Activated T-cell treated with anti-CD3 and anti-CD28 coated beads for 48 hours (primary cell): ENCODE results near the gene DAB2.

ENCODE experiments used
- DNase-seq: peaks from one replicate; pipeline ENCODE4 v3.0.0-alpha.2; 2020; ENCODE audit warnings: low read depth

DAB2 gene

DNA sequence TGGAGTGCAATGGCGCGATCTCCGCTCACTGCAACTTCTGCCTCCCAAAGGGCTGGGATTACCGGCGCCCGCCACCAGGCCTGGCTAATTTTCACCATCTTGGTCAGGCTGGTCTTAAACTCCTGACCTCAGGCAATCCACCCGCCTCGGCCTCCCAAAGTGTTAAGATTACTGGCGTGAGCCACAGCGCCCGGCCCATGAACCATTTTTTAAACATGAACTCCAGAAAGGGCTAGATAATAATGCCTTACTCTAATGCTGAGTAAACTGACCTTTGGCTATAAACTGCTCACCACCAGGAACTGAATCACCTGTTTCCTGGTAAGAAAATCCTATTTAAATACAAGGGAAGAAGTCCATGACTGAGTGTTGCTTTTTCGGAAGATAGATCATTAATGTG, 23.2 kb upstream of the DAB2 start:
- no peak for DNase-seq

DNA sequence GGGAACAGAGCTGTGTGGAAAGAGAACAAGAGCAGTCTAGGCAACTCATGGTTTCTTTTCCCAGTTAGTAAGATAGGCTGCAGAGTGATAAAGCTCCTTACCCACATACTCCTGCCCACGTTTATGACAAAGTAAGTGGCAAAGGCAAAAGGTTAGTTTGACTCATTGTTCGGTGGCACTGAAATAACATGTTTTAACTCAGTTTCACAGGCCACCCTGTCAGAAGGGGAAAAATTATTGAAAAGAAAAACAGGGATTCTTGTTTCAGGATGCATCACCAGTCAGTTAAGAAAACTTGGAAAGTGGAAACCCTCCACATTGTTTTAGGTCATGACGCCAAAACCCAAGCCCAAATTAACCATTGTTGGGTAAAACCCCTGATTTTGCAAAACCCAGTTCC, 22.3 kb upstream of the DAB2 start:
- DNase-seq: no peak

DNA sequence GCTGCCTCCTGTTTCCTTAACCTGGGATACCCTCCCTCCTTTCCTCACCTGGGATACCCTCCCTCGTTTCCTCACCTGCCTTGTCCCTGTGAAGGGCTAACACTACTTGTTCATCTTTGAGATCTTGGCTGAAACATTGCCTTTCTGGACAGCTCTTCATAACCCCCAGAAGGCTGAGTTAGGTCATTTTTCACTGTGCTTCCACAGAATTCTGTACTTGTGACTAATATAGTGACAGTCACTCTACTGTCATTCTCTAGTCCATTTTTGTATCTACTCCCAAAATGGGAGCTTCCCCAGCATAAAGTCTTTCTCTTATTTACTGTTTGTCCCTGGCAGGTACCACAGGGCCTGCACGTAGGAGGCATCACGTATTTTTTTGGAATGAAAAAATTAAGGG, 21.5 kb upstream of the DAB2 start:
- no peak for DNase-seq

DNA sequence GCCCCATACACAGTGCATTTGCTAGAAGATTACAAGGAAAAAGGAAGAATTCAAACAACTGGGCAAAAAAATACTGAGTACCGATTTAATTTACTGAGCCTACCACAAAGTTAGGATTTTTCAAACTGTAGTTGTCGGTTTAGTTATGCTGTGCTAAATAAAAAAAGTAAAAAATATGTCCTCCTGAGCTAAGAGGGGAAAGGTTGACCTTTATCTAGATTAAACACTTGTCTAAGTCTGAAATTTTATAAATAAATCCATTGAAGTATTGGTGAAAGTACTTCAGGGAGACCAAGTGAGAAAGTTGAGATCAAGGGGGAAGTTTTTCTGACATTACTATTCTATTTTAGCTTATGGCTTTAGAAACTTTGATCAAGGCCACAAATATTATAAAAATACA, 19.1 kb upstream of the DAB2 start:
- DNase-seq: no peak

DNA sequence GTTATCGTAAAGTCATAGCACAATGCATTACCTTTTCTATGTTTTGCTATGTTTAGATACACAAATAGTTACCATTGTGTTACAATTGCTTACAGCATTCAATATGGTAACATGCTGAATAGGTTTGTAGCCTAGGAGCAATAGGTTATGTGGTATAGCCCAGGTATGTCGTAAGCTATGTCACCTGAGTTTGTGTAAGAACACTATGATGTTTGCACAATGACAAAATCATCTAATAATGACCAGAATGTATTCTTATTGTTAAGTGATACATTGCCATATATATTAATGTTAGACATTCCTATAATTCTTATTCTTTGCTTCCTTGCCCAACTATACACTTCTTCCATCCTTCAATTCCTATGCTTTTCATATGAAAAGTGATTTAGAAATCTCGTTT, 18.2 kb upstream of the DAB2 start:
- no peak for DNase-seq

DNA sequence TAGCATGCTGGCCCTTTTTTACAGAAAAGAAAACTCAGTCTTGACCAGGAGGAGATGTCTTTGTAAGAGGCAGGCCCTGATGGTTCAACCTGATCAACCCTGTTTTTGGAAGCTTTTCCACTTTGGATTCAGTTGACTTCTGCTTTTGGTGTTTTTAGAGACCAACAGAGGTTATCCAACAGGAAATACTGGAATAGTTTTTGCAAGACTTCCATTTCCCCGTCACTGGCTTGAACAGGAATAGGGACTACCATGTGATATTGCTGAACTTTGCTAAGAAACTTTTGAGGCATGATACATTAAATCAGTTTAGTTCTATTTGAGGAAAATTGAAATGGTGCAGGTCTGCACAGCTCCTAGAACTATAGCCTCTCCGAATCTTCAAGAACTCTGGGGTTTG, 17.1 kb upstream of the DAB2 start:
- DNase-seq: no peak

DNA sequence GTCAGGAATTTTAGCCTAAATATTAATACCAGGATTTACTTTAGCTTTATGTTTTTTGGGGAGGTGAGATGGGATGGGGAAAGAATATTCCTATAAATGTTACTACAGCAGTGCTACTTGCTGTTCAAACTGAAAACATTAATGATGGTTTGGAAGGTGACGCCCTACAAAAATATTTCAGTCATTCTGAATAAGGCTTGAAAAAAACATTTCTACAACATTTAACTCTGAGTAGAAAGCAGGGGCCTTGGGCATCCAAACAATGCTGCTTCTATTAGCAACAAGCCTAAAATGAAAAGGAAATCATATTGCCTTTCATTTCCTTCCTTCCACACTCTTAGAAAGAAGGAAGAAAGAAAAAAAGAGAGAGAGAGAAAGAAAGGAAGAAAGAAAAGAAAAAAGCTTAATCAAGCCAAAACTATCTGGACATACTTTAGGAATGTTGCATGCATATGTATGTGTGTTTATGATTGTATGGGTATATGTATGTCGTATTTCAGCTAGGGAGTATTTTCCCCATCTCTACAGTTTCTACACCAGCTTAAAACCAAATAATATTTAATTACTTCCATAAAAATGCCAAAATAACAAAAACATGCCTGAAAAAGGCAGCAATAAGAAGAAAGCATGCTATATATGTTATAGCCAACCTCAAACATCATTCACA, 16.3 kb upstream of the DAB2 start:
- DNase-seq: no peak

DNA sequence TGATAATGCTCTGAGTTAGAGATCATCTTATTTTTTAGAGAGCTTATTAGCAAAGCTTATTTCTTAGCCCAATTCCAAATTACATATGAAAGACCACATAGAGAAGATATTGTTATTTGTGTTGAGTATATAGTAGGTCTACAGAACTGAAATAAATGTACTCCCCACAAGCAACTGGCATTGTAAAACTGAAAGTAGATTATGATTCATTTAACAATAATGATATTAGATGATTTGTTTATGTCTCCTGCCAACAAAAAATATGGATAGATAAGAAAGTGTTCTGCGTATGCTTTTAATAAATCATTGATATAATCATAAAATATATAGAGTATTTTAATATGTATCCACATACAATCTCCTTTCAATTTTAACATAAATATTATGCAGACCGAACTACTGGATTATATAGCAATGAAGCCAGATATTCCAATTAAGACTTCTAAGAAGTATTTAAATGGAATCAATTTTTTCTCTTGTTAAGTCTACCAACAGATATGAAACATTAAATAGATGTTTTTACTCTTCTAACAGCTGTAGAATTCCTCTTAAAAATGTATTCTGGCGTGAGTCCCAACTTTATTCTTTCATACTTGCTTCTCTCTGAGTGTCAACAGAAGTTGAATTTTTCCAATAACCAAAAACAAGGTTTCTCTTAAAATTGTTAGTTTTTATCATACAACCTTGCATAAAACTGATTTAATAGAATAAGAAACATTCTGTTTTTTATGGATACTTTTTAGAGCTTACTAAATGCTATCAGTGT, 15.6 kb upstream of the DAB2 start:
- DNase-seq: no peak

DNA sequence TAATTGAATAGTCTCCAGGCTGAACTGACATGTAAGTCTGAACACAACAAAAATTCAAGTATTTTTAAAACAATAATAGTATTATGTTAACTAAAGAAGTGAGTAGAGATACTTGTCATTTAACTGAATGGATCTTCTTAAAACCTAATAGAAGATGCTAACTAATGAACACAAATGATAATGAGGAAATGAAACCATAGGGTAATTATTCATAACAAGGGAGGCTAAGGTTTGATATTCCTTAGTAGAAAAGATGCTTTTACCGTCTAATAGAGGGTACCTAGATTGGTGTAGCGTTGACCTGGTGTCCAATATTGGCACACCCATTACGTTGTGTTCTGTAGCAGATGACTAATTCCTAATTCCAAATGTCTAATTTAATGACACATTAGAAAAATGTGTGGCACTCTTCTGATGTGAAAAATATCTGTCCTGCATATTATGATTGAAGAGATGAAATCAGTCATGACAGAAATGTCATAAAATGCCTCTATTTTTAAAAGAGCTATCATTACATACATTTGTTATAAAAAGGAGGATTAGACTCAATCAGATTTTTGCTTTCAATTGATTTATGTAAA, 14.9 kb upstream of the DAB2 start:
- no peak for DNase-seq

DNA sequence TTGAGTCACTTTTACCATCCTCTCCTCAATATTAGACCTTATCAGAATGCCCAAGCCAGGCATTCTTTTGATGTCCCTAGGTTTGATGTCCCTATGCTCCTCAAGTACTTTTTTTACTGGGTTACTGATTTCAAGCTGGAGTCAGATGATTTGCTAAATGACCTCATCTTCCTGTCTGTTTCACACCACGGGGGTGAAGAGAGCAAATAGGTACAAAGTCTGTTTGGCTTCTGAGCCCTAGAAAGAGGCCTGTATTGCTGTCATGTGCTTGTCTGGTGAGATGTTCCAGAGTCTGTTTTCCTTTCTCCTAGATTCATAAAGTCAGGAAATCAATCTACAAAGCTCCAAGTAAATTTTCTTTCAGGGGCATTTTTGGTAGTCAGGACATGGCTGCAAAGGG, 12.7 kb upstream of the DAB2 start:
- DNase-seq: no peak

DNA sequence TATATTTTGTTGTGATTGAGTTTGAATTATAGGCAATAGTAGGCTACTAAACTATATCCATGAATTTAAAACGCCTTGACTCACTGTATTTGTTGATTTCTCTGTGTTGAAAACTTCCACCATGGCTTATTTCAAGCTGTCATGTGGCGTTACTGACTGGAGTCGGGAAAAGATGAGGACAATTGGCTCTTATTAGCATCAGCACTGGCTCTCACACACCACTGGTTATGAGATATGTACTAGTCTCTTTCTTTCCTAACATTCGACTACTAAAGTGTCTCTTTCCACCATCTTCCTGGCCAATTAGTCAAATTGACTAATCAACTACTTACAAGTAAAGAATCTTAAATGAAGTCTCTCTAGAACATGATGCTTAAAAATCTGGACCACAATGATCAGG, 9.1 kb upstream of the DAB2 start:
- no peak for DNase-seq

DNA sequence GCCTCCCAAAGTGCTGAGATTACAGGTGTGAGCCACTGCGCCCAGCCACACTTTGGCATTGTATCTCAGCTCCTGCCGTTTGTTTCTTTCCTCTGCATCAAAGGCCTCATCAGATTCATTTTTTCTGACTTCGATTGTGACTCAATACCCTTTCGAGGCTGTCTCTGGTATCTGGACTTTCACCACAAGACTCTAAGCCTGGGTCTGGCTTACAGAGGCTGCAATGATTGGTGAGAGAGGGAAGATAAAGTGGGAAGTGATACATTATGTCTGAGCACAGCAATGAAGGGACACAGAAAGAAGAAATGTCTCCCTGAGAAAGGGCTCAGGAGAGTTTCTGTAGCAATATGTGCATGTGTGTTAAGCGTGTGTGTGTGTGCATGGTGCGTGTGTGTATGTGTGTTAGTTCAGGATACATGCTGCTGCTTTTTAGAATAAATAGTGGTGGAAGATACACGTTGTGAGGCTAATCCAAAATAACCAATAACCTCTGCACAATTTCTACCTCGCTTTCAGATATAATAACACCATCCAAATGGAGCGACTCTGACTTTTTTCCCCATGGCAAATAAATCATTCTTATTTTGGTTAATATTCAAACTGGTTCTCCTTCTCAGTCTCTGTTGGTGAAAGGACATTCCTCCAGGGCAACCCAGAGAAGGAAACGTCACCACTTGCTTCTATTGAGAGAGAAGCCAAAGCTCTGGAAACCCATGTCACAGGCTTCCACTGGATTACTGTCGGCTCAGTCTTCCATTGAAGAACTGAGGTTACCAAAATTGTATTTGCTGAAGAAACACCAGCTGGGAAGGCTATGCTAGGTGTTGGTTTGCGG, 8.1 kb upstream of the DAB2 start:
- DNase-seq: no peak

DNA sequence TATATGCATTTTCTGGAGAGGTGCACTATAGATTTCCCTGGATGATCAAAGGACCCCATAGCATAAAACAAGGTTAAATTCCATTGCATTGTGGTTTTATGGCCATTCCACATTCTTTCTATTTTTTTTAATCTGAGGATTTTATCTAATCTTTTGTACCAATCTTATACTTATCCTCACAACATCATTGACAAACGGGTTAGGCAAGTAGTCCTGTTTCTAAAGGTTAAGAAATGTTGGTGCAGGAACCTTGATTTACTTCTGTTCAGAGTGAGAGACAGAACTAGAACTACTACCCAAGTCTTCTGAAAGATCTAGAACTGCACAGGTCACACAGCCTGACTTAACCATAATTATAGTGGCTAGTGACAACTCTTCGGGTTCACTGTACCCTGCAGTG, 5.7 kb upstream of the DAB2 start:
- DNase-seq: no peak

DNA sequence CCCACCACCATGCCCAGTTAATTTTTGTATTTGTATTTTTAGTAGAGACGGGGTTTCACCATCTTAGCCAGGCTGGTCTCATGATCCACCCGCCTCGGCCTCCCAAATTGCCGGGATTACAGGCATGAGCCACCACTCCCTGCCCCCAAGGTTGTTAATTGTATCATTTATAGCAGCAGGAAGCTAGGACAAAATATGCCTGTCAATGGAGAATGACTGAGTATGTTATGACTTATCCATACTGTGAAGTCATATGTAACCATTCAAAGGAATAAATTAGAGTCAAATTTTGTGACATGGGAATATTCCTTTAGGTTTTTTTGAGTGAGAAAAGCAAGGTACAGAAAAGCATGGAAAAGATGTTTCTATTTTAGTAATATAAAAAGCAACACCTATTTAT, 3.9 kb upstream of the DAB2 start:
- DNase-seq: no peak

DNA sequence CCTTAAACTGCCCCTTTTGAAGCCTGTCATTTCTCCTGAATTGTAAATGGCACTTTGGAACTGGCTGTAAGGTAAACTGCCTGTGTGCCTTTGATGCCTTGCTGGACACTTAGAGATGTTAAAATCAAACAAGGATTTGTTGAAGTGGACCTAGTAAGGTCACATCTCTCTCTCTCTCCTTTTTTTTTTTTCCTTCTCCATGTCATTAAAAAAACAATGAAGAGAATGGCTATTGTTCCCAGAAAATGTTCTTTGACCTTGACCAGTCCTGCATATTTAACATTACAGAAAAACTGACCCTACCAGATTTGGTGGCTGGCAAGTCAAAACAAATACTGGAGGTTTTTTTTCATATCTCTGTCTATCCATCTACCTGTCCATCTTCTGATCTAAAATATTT, 2.9 kb upstream of the DAB2 start:
- no peak for DNase-seq

DNA sequence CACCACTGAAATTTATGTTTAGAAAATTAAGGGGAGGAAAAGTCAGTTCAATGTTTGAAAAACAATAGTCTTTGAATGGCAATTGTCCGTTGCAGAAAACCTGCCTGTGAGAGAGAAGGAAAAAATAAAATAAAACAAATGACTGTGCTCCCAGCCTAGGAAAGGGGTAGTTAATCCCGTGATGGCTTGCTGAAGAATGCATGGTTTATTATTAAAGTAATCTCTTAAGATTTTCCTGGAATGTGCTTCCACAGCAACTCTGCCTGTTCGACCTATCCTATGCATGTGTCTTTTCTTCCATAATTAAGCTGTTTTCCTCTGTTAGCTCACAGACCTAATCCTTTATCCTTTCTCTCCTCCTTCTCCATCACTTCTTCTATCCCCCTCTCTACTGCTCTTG, 2.4 kb upstream of the DAB2 start:
- no peak for DNase-seq

DNA sequence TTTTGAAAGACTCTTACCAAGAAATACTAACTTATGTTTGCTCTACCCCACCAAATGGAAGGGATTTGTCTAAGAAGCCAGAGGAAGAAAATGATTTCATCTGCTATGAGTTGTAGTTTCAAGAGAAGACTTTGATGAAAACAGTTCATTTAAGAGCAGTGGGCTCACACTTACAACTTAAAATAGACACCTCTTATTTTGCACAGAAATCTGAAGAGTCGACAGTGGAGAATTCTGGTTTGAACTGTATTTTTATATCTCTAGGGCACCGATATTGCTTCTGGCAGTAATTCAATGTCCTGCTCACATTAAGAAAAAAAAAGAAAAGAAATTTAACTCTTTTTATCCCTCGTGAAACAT, 1.9 kb upstream of the DAB2 start:
- no peak for DNase-seq

DNA sequence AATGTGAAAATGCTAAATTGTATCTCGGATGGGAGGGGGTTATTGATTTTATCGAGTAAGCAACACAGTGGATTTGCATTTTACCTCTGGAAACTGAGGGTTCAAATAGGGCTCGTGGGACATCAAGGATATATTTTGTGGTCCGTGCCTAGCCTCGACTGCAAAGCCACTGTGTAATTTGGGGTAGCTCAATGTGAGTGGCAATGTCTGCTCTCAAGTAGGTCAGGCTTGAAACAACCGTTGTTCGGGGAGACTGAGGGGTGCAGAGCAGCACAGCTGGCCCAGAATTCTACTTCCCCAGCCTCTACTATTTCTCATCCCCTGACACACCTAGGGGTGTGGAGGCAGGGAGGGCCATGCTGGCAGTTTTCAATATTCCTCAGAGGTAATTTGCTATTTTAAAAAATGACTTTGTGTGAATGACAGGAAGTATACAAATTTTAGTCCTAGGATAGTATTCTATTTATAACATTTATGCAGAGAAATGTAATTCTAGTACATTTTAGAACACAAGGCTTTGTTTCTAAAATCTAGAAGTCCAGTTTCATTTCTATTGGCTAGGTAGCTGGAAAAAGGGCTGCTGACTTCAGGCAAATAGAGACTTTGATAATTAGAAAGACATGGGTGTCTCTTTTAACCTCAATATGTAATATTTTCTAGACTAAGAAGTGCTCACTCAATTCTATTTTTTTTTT, 1.4 kb upstream of the DAB2 start:
- DNase-seq: no peak

DNA sequence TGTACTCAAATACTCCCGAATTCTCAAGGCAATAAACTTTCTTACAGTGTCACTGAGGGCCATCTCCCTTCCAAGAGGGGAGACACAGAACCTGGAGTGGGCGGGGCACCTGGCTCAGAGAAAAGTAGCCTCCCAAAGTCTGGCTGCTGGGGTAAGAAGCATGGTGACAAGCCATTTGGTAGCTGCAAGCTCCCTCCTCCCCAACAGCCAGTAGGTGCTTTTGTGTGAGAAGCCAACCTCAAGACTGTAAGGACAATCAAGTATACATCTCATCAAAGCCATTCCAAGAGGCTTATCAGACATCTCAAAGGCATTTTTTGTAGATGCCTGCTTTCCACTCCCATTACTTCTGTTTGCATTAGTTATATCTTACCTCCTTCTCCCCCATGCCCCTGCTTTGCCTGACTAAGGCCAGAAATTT, 1.4 kb downstream of the DAB2 start:
- no peak for DNase-seq

DNA sequence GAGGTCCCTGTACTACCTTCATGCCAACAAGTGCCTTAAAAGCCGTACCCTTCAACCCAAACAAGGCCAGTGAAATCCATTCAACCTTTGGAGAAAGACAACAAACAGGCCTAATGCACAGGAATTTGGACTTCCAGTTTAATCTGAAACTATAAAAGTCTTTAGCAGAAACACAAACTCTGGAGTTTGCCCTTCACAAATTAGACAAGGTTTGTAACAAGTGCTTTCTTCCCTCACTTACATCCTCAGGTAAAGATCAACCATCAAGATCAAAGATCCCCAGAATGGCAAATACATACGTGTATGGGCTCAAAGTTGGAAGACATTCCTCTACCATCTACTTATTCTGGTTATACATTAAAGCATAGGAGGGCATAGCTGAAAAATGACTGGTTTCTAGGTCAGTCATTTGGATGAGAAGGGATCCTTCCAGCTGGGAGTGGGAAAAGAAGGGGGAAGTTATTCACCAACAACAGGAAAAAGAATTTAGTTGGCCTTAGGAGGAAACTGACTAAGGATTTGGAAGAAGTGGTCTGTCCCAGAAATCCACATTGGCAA, 2.0 kb downstream of the DAB2 start:
- DNase-seq: no peak

DNA sequence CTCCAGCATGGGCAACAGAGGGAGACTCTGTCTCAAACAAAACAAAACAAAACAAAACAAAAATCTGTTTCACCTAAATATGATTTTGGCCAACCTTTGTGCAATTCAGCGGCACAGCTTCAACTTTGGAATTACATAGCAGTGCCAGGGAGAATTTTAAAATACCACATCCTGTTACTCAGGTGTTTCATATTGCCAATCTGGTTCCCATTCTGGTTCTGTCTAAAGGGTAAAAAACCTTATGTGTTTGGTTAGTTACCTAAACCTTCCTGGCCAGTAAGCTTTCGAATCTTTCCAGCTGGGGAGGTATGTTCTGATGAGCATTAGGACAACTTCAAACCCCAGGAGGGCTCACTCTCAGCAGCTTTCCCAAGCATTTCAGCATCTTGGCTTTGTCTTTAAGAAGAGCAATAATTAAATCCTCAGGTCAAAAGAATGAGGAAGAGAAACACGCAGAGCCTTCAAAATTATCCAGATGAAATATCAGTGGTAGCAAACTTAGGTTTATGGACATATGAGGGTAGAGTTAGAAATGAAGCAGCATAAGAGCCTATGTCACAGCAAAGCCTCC, 2.7 kb downstream of the DAB2 start:
- no peak for DNase-seq
